CD4-positive, alpha-beta T cell treated with Interferon gamma for 1 hour (primary cell): ENCODE data around the gene PPP1R1C.
"Not testable (repeated sequence)": the region's sequence is repeated elsewhere in the genome, so short reads cannot be mapped to it uniquely, and the experiment has no call there.

Source experiments
- DNase-seq: peaks from one replicate; pipeline ENCODE4 v3.0.0-alpha.2; 2020

The PPP1R1C gene

DNA sequence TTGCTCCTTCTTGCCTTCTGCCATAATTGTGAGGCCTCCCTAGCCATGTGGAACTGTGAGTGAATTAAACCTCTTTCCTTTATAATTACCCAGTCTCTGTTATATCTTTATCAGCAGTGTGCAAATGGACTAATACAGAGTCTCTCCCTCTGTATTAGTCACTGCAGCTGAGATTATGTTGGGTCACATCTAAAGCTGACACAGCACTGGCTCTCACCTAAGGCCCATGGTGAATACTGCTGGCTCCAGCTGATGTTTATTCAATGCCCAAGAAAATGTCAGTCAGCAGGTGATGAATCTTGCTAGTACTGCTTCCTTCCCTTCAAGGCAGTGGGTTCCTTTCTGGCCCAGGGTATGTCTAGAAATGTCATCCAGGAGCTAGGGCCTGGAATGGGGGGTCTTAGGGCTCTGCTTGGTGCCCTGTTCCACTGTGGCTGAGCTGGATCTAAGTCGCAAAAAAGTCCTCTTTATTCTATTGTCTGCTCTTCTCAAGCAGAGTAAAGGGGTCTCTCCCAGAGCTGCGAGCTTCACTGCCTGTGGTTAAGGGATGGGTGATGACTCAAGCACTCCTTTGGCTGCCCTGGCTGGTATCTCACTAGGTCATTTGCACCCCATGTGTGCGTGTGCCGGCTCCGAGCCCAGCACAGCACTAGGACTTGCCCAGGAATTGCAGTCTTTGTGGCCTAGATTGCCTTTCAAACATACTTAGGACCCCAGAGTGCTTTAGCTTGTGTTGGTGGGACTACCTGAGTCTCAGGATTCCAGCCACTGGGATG lies 29.9 kb downstream of the PPP1R1C start:
- DNase-seq, result no peak

GRCh38 chr2:182018218-182018617 lies 32.6 kb downstream of the PPP1R1C start:
- no peak for DNase-seq

- DNase-seq, result no peak
These were observed 34.1 kb downstream of the PPP1R1C start for GRCh38 chr2:182019731-182020130.

DNA sequence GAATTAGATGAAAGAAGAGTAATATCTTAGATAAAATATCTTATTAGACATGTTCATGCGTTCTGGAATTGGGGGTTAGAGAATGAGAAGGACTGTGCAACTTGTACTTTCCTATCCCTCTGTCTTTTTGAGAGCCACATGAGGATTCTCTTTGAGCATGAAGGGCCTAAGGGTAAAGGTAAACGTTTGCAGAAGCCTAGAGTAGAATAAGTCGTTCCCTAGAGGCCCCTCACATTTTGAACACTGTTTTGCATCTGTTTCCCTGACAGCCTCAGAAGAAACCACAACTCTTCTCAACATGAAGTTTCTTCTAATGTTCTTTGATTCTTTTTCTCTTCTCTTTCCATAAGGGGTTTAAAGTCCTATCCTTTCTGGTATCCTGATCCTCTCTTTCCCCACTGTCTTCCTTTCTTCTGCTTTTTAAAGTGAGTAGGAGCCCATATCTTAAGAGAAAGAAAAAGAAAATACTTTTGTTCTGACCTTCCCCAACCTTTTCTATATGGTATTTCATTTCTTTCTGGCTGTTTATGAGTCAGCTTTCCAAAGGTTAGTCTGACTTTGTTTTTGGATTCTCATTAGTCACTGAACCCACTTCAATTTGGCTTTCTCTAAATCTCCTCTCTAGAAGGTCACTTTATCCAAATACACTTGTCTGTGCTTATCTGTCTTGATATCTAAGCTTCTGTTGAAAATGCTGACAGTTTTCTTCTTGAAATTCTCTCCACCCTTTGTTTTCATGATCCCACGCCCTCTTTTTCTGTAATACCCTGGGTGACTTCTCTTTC lies 34.8 kb downstream of the PPP1R1C start:
- DNase-seq, result no peak

DNA sequence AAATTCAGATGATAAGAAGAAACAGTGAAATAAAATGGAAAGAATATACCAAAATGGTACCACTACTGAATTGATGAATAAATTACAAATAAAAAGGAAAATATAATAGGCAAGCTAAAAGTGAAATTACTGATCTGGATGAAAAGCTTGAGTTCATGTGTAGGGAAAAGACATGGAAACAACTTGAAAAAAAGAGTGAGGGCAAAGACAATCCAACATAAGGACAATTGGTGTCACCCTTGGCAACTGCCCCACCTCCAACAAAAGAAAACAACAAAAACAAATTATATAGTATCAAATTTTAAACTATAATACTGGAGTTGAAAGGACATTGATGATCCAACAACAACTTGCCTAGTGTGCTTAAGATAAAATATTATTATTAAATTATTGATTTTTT lies 37.6 kb downstream of the PPP1R1C start:
- no peak for DNase-seq

DNA sequence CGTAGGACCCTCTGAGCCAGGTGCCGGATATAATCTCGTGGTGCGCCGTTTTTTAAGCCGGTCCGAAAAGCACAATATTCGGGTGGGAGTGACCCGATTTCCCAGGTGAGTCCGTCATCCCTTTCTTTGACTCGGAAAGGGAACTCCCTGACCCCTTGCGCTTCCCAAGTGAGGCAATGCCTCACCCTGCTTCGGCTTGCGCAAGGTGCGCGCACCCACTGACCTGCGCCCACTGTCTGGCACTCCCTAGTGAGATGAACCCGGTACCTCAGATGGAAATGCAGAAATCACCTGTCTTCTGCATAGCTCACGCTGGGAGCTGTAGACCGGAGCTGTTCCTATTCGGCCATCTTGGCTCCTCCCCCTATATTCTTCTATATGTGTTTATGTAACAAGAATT lies 45.2 kb downstream of the PPP1R1C start:
- DNase-seq, result not testable (repeated sequence)

GRCh38 chr2:182031956-182032355 lies 46.3 kb downstream of the PPP1R1C start:
- no peak for DNase-seq

DNA sequence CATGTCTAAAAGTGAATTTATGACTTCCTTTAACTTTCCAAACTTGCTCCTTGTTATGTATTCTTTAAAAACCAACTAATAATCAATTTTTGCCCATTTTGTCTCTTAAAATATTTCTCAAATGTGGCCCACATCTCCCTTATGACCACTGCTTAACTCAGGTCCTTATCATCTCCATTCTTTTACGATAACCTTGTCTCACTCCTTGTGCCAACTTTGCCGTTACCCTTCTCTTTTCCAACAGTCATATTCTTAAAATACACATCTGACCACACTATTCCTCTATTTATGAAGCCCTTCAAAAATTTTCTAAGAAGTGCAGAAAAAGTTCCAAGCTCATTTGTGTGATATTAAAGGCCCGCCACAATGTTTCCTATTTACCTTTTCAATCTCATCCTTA lies 47.8 kb downstream of the PPP1R1C start:
- no peak for DNase-seq

GRCh38 chr2:182038576-182038975 lies 52.9 kb downstream of the PPP1R1C start:
- DNase-seq, result no peak

GRCh38 chr2:182043021-182043420 lies 57.4 kb downstream of the PPP1R1C start:
- DNase-seq, result no peak

- DNase-seq, result no peak
These were observed 58.2 kb downstream of the PPP1R1C start for GRCh38 chr2:182043861-182044260.

GRCh38 chr2:182047544-182047943 lies 61.9 kb downstream of the PPP1R1C start:
- DNase-seq, result no peak

GRCh38 chr2:182048088-182048487 lies 62.4 kb downstream of the PPP1R1C start:
- DNase-seq, result no peak

DNA sequence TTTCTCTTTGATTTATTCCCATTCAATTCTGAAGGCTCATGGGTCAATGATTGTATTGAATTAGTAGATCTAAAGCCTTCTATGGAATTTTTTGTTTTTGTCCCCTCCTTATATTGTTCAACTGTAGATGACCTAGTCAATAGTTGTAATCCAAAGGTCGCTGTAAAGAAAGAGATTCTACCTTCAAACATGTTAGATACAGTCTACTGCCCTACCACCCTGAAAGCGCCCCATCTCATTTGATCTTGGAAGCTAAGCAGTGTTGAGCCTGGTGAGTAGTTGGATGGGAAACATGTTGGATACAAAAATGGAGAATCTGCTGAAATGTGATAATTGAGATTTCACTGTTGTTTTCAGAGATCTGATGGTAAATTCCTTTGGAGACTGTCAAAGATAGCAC lies 63.0 kb downstream of the PPP1R1C start:
- DNase-seq, result no peak

DNA sequence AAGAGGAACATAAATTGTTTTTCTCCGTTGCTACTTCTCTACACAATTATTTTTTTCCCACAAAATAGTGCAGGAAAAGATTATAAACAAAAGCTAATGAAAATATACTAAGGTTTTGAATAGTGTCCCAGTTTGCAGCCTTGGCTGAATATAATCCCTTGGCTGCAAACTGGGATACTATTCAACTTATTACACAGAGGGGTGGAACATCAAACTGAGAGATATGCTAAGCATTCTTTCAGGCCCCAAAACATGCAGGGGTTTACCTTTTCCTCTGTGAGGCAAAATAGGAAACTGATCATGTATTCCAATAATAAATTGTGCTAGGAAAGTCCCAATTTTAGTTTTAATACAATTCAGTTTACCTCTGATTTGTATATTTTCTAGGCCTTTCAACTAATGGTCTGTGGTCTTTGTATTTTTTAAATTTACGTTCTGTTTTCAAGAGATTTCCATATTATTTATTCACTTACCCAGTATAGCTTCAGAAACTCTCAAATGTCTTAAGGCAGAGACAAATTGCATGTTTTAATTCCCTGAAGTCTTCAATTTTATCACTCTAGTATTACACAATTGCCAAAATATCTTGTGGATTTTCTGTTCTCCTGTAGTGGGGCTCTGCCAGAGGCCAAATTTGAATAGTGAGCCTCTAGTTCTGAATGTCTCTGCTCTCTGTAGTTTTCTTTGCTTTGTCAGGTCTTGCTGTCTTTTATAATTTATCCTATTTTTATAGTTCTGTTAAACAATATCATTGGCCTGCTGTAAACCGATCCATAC lies 63.9 kb downstream of the PPP1R1C start:
- DNase-seq, result no peak

- DNase-seq, result no peak
These were observed 64.9 kb downstream of the PPP1R1C start for GRCh38 chr2:182050333-182051135.

DNA sequence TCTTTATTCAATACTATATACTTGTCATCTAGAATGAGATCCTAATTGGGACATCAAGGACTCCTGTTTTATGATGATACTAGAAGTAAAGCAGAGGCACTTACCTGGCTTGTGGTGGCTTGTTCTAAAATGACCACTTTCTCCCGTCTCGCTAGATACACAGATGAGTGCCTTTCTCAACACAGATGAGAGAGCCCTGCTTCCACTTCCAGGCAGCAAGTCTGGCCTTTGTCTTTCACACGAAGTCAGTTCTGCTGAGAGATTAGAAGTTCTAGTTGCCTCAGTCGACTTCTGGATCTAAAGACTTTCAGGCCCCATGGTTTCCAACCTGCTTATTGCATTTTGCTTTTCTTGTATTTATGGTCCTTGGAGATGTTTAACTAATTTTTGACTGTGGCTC lies 70.3 kb downstream of the PPP1R1C start:
- DNase-seq, result no peak

GRCh38 chr2:182057002-182057401 lies 71.3 kb downstream of the PPP1R1C start:
- DNase-seq, result no peak

DNA sequence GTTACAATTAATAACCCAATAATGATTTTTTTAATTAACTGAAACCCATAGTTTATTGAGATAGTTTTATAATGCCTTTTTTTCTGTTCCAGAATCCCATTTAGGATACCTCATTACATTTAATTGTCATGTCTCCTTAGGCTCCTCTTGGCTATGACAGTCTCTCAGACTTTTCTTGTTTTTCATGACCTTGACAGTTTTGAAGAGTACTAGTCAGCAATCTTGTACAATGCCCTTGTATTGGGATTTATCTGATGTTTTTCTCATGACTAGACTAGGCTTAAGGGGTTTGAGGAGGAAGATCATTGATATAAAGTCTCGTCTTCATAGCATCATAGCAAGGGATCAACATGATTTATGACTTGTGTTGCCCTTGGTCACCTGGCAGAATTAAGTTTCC lies 72.4 kb downstream of the PPP1R1C start:
- DNase-seq, result no peak

- no peak for DNase-seq
These were observed 76.1 kb downstream of the PPP1R1C start for GRCh38 chr2:182061739-182062138.

DNA sequence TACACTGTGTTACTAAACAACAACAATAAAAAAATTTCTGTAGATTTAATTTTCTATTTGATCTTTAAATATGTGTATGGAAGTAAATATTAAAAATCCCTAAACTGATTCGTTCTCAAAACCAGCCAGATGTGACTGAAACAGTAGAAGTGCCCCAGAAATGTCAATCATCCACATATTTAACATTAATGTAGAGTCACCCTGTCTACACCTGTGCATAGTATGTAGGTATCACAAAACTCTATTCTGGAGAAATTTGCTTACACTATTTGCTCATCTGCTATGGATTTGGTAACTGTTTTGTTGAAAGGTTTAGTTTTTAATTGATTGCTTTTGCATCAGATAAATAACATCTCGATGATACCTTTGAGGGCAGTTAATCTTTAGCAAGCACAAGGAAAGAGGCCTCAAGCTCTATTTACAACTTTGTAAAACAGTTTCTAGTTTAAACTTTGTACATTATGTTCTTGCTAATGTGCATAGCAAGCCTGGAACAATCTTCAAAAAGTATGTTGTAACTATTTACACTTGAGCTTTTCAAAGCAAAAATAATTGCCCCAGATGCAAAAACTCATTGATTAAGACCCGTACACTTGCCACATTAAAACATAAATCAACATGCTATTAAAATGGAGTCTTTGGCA lies 76.8 kb downstream of the PPP1R1C start:
- DNase-seq, result no peak
